SU-DHL-6 (cell line): ENCODE measurements around the gene WIPF1.

ENCODE experiments used
- CTCF ChIP-seq: fragments of 200-600 bp; sonication (generic); IDR thresholded peaks from one replicate; pipeline ENCODE4 v1.5.1; 2017; ENCODE audit warnings: antibody characterized with exemption, mild to moderate bottlenecking, low read length, moderate library complexity; ENCODE audit not compliant: insufficient read depth, poor library complexity, severe bottlenecking
- EZH2phosphoT487 ChIP-seq: fragments of 200-600 bp; sonication (generic), shearing (Covaris generic); conservative IDR thresholded peaks from 2 replicates; pipeline ENCODE4 v1.6.1; 2018; ENCODE audit warnings: mild to moderate bottlenecking, antibody characterized with exemption, low read length, moderate library complexity, mixed read lengths

- TF ChIP-seq CTCF (no peak), EZH2phosphoT487 (no peak)
These were observed 67.7 kb downstream of the WIPF1 start for GRCh38 chr2:174529916-174530315.
